Measurements from ENCODE around the gene NPHS1.

DNA sequence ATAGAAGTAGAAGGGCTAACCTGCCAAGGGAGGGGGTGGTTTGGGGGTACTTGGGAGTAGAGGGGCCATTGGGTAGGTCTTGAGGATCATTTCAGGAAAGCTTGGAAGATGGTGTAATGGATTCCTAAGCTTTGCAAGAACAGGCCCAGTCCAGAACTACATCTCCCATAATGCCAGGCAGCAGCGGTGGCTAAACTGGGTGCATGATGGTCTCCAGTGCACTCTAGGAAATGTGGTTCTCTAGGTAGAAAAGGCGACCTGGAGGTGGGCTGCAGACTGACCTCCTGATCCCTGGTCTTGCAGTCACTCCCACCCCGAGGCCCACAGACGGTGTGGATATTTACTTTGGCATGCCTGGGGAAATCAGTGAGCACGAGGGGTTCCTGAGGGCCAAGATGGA, 19.9 kb upstream of the NPHS1 start:
- no peak for TF ChIP-seq POLR2A (IDR thresholded peaks at IDR 0.05)
- TF ChIP-seq, protein P1, sequence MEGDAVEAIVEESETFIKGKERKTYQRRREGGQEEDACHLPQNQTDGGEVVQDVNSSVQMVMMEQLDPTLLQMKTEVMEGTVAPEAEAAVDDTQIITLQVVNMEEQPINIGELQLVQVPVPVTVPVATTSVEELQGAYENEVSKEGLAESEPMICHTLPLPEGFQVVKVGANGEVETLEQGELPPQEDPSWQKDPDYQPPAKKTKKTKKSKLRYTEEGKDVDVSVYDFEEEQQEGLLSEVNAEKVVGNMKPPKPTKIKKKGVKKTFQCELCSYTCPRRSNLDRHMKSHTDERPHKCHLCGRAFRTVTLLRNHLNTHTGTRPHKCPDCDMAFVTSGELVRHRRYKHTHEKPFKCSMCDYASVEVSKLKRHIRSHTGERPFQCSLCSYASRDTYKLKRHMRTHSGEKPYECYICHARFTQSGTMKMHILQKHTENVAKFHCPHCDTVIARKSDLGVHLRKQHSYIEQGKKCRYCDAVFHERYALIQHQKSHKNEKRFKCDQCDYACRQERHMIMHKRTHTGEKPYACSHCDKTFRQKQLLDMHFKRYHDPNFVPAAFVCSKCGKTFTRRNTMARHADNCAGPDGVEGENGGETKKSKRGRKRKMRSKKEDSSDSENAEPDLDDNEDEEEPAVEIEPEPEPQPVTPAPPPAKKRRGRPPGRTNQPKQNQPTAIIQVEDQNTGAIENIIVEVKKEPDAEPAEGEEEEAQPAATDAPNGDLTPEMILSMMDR (IDR thresholded peaks at IDR 0.05): no peak

Data from uterus (tissue), 2 donors.